RWPE2 (cell line): ENCODE results near the gene NUDT22.
A peak's percentile ranks its signal among the peaks of the same experiment; 100 is the strongest.

Source experiments
- ATAC-seq: fragments of 200-7000 bp; cut with Tn5 transposase; 3 replicates; pipeline ENCODE4 v1.9.1; 2021; ENCODE audit warnings: low read depth
- DNase-seq: peaks from one replicate; pipeline ENCODE4 v3.0.0-alpha.2; 2020; ENCODE audit warnings: low spot score
- H3K27ac ChIP-seq: fragments of 450-650 bp; 2 replicates; pipeline ENCODE4 v1.5.1; 2017; ENCODE audit warnings: mild to moderate bottlenecking; ENCODE audit not compliant: poor library complexity, severe bottlenecking
- H3K27me3 ChIP-seq: fragments of 250-450 bp; sonication (Bioruptor Pico); 2 replicates; pipeline ENCODE4 v1.5.1; 2021; ENCODE audit warnings: mild to moderate bottlenecking, moderate library complexity; ENCODE audit not compliant: insufficient read depth, poor library complexity, severe bottlenecking
- H3K36me3 ChIP-seq: fragments of 250-450 bp; sonication (Bioruptor Pico); 2 replicates; pipeline ENCODE4 v1.5.1; 2020; ENCODE audit warnings: low read depth, mild to moderate bottlenecking, moderate library complexity
- H3K4me1 ChIP-seq: fragments of 250-450 bp; sonication (Bioruptor Pico); 2 replicates; pipeline ENCODE4 v1.5.1; 2021; ENCODE audit warnings: mild to moderate bottlenecking, moderate library complexity; ENCODE audit not compliant: insufficient read depth, poor library complexity, severe bottlenecking
- H3K4me3 ChIP-seq: fragments of 250-450 bp; sonication (Bioruptor Pico); 2 replicates; pipeline ENCODE4 v1.5.1; 2021; ENCODE audit warnings: mild to moderate bottlenecking, moderate library complexity; ENCODE audit not compliant: severe bottlenecking
- H3K9me3 ChIP-seq: fragments of 250-450 bp; sonication (Bioruptor Pico); 2 replicates; pipeline ENCODE4 v1.5.1; 2021; ENCODE audit warnings: mild to moderate bottlenecking, moderate library complexity; ENCODE audit not compliant: severe bottlenecking
- CTCF ChIP-seq: fragments of 450-650 bp; IDR thresholded peaks from one replicate; pipeline ENCODE4 v1.5.1; 2017; ENCODE audit warnings: mild to moderate bottlenecking, moderate library complexity; ENCODE audit not compliant: poor library complexity, severe bottlenecking

The NUDT22 gene

DNA sequence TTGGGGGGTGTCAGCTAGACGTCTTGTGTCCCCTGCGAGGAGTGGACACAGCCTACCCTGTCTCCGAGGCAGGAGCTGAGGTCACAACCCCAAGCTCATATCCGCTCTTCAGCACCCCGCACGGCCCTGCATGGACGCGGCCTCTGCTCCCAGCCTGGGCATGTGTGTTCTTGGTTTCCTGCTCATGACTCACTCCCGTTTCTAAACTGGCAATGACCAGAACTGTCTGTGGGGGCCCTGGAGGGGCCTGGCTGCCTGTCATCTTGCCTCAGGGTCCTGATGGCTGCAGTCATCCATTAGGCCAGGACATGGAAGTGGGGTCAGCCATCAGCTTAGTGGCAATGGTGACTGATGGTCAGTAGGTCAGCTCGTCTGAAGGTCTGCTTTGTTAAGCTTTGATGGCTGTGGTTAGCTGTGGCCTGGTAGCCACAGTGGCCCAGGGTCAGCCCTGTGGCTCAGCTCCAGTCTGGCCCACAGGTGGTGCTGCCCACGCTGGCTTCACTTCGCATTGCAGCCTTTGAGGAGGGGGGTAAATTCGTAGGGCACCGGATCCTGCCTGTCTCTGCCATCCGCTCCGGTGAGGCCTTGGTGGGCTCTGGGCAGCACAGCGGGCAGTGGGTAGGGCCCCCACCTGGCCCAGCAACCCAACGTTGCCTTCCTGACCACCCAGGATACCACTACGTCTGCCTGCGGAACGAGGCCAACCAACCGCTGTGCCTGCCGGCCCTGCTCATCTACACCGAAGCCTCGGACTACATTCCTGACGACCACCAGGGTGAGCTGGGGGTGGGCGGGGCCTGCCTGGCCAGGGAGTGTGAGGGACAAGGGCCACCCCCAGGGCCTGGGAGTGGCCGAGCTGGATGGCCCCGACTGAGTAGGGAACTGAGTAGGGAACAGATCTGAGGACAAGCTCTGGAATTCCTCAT is 37.2 kb downstream of the NUDT22 start:
- TF ChIP-seq CTCF = no peak
- H3K4me1 ChIP-seq = peaks cover 15% of the 10 kb centered on the region
- no peaks in the 10 kb centered on the region for H3K27me3 ChIP-seq
- DNase-seq = no peak
- H3K4me3 ChIP-seq = no peak overlapping the region
- H3K27ac ChIP-seq = peak overlapping the region; percentile 28
- H3K9me3 ChIP-seq = no peaks in the 10 kb centered on the region
- ATAC-seq = peak; percentile 51
- H3K36me3 ChIP-seq = peaks cover 65% of the 10 kb centered on the region

- H3K9me3 ChIP-seq = no peaks in the 10 kb centered on the region
- peaks cover 59% of the 10 kb centered on the region for H3K36me3 ChIP-seq
- no peak for DNase-seq
- H3K4me3 ChIP-seq = no peak overlapping the region
- no peak for ATAC-seq
- H3K4me1 ChIP-seq = peaks cover 22% of the 10 kb centered on the region
- TF ChIP-seq CTCF = no peak
- no peak overlapping the region for H3K27ac ChIP-seq
- no peaks in the 10 kb centered on the region for H3K27me3 ChIP-seq
Measured at GRCh38 chr11:64263947-64264317, 37.9 kb downstream of the NUDT22 start.

DNA sequence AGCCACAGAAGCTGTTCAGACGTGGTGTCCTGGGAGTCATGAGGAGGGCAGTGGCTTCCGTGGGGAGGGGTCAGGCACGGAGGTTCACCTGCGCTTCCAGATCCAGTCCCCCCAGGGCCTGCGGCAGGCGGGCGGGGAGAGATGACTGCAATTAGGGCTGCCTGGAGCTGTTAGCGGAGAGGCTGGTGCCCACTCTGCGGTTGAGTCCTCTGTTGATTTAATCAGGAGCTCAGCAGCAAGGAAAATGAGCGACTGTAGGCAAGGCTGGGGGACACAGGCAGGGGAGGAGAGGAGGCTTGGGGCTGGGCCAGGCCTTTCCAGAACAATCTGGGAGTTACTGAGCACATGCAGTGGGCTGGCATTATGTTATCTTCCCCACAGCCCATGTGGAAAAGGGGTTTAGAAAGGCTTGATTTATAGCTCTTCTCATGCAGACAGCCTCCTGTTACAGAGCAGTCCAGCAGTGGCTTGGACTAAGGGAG is 38.3 kb downstream of the NUDT22 start:
- no peak overlapping the region for H3K27ac ChIP-seq

GRCh38 chr11:64265176-64266160 is 39.4 kb downstream of the NUDT22 start:
- Histone ChIP-seq H3K27me3 (no peaks in the 10 kb centered on the region), H3K36me3 (peaks cover 44% of the 10 kb centered on the region), H3K4me1 (peaks cover 24% of the 10 kb centered on the region), H3K4me3 (no peak overlapping the region), H3K27ac (no peak overlapping the region), H3K9me3 (no peaks in the 10 kb centered on the region)
- no peak for TF ChIP-seq CTCF
- ATAC-seq (no peak), DNase-seq (no peak)

More for the DNA sequence above, 38.3 kb downstream of the NUDT22 start:
- Histone ChIP-seq H3K9me3 (no peaks in the 10 kb centered on the region), H3K4me3 (no peak overlapping the region), H3K36me3 (peaks cover 54% of the 10 kb centered on the region), H3K27me3 (no peaks in the 10 kb centered on the region), H3K4me1 (peaks cover 24% of the 10 kb centered on the region)
- no peak for DNase-seq
- no peak for ATAC-seq
- TF ChIP-seq CTCF = no peak
